HepG2 (cell line): ENCODE measurements around the gene CTU2.

Experiments used
- POLR2AphosphoS5 ChIP-seq: IDR thresholded peaks from 2 replicates; pipeline ENCODE4 v1.6.1; 2012; ENCODE audit warnings: low read depth, low read length
- RORA ChIP-seq: sonication (generic); formaldehyde crosslinking; IDR thresholded peaks from 2 replicates; pipeline ENCODE4 v1.5.0; 2020; ENCODE audit warnings: mild to moderate bottlenecking, missing genetic modification reagents, moderate library complexity
- SIN3A ChIP-seq: IDR thresholded peaks from 2 replicates; pipeline ENCODE4 v1.6.1; 2011; ENCODE audit warnings: low read depth, mild to moderate bottlenecking, control low read depth, low read length, borderline replicate concordance
- SMAD9 ChIP-seq: sonication (generic); formaldehyde crosslinking; IDR thresholded peaks from 2 replicates; pipeline ENCODE4 v1.5.1; 2020; ENCODE audit warnings: mild to moderate bottlenecking, missing genetic modification reagents
- TCF7L2 ChIP-seq: IDR thresholded peaks from 2 replicates; pipeline ENCODE4 v1.6.1; 2011; ENCODE audit warnings: mild to moderate bottlenecking, low read depth, low read length, moderate library complexity
- ZNF253 ChIP-seq: sonication (generic); formaldehyde crosslinking; IDR thresholded peaks from 2 replicates; pipeline ENCODE4 v1.8.0; 2022; ENCODE audit warnings: mild to moderate bottlenecking, missing genetic modification reagents, borderline replicate concordance
- ZSCAN20 ChIP-seq: sonication (generic); formaldehyde crosslinking; IDR thresholded peaks from 2 replicates; pipeline ENCODE4 v1.4.0; 2020; ENCODE audit warnings: missing genetic modification reagents, mild to moderate bottlenecking, borderline replicate concordance
- TF ChIP-seq, protein P1 (sequence below): sonication (generic); formaldehyde crosslinking; IDR thresholded peaks from 2 replicates; pipeline ENCODE4 v1.5.0; 2020; ENCODE audit warnings: mild to moderate bottlenecking, missing genetic modification reagents, moderate library complexity
- TF ChIP-seq, protein P2 (sequence below): sonication (generic); formaldehyde crosslinking; IDR thresholded peaks from 2 replicates; pipeline ENCODE4 v1.4.0; 2020; ENCODE audit warnings: missing genetic modification reagents

DNA sequence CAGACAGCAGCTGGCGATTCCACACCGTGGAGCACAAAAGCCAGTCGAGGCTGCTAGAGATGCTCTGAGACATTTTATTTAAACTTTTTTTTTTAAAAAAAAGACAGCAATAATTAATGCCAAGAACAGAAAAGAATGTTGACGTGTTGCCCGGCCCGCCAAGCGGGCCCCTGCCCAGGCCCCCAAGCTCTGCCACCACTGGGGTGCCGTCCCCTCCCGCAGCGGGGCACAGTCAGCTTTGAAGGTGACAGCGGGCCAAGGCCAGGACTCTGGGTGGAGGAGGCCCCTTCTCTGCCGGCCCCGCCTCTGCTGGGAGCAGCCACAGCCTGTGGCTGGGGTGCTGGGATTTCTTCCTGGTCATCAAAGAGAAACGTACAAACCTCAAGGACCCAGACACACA, 9.9 kb upstream of the CTU2 start:
- TF ChIP-seq ZNF253 (CRISPR knock-in tag): no peak
- no peak for TF ChIP-seq RORA (CRISPR knock-in tag)
- no peak for TF ChIP-seq SMAD9
- TF ChIP-seq ZSCAN20 (CRISPR knock-in tag): no peak
- TF ChIP-seq SIN3A: no peak
- TF ChIP-seq POLR2AphosphoS5: no peak
- TF ChIP-seq, protein P1, sequence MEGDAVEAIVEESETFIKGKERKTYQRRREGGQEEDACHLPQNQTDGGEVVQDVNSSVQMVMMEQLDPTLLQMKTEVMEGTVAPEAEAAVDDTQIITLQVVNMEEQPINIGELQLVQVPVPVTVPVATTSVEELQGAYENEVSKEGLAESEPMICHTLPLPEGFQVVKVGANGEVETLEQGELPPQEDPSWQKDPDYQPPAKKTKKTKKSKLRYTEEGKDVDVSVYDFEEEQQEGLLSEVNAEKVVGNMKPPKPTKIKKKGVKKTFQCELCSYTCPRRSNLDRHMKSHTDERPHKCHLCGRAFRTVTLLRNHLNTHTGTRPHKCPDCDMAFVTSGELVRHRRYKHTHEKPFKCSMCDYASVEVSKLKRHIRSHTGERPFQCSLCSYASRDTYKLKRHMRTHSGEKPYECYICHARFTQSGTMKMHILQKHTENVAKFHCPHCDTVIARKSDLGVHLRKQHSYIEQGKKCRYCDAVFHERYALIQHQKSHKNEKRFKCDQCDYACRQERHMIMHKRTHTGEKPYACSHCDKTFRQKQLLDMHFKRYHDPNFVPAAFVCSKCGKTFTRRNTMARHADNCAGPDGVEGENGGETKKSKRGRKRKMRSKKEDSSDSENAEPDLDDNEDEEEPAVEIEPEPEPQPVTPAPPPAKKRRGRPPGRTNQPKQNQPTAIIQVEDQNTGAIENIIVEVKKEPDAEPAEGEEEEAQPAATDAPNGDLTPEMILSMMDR: no peak
- no peak for TF ChIP-seq TCF7L2
- TF ChIP-seq, protein P2, sequence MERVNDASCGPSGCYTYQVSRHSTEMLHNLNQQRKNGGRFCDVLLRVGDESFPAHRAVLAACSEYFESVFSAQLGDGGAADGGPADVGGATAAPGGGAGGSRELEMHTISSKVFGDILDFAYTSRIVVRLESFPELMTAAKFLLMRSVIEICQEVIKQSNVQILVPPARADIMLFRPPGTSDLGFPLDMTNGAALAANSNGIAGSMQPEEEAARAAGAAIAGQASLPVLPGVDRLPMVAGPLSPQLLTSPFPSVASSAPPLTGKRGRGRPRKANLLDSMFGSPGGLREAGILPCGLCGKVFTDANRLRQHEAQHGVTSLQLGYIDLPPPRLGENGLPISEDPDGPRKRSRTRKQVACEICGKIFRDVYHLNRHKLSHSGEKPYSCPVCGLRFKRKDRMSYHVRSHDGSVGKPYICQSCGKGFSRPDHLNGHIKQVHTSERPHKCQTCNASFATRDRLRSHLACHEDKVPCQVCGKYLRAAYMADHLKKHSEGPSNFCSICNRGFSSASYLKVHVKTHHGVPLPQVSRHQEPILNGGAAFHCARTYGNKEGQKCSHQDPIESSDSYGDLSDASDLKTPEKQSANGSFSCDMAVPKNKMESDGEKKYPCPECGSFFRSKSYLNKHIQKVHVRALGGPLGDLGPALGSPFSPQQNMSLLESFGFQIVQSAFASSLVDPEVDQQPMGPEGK (CRISPR knock-in tag): no peak
